Measurements from ENCODE around the gene ZBTB47. TPM values are rescaled to one million over a fixed set of nuclear protein-coding genes. Genes with fewer than 3 reads are reported as not detected.

Gene ZBTB47
- 1.2 TPM for polyA plus RNA-seq (2013, experiment 1 of 2)
- polyA plus RNA-seq (2013, experiment 2 of 2) = 1.2 TPM

DNA sequence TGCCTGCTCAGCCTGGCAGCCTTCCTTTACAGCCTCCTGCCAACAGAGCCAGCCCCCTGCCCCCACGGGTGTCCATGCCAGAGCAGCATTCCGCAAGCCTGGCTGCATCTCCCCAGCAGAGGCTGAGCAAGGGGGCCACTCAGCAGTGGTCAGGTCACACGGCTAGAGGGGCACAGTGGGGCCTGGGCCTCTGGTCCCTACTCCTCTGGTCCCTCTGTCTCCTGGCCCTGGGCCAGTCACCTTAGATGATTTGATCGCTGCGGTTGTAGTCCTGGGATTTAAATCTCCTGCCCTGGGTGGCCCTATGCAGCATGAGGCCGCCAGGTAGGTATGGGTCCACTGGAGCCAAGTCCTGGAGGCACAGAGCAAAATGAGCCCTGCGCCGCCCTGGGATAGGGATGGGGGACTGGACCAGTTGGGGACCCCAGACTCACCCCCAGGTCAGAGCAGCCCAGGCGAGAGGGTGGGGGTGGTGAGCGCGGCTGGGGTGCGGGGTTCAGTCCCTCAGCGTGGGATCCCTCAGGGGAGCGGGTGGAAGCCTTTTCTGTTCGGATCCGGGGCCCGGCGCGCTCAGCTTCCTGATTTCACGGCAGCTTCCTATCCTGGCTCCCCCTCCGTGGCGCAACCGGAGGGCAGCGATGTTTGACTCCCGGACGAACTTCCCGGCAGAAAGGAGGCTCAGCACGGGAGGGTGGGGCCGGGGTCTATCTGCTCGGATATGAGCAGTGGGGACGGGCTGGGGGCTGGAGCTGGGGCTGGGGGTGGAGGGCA, at the start of gene ZBTB47:
ZBTB47 (plus strand) TSS at position 138 of the 771 bp plus-strand sequence. CDS start 4,659 bp downstream, outside the sequence.
- peak; percentile 41 for DNase-seq
- peak within 1 kb of the TSS; percentile 71 for H3K18ac ChIP-seq (ENCODE audit: low read length)
- H3K27ac ChIP-seq (ENCODE audit: low read depth, low read length) = peak within 1 kb of the TSS; percentile 29
- H2BK15ac ChIP-seq (replicated peaks; ENCODE audit: low read depth) = no peak within 1 kb of the TSS
- peak within 1 kb of the TSS; percentile 96 for H3K4ac ChIP-seq (ENCODE audit: low read depth, low read length)
- H3K4me2 ChIP-seq (ENCODE audit: low read length) = peak within 1 kb of the TSS; percentile 57
- no peak within 1 kb of the TSS for H4K5ac ChIP-seq (ENCODE audit: low read length)
- no peaks in the 10 kb centered on the region for H3K79me2 ChIP-seq (ENCODE audit: control insufficient read depth, insufficient read depth, low read length)
- no peak within 1 kb of the TSS for H2BK120ac ChIP-seq (ENCODE audit: low read depth, low read length)
- H3K79me1 ChIP-seq (ENCODE audit: low read length) = peaks cover 2% of the 10 kb centered on the region
- H2AK5ac ChIP-seq (ENCODE audit: low read length) = no peak within 1 kb of the TSS
- peak within 1 kb of the TSS; percentile 61 for H3K23ac ChIP-seq (ENCODE audit: low read length)
- H3K4me1 ChIP-seq (ENCODE audit: control insufficient read depth, low read depth, low read length) = peaks cover 18% of the 10 kb centered on the region
- peak within 1 kb of the TSS; percentile 56 for H3K4me3 ChIP-seq (ENCODE audit: low read length)
- H2BK5ac ChIP-seq (ENCODE audit: low read length) = no peak within 1 kb of the TSS
- H3K56ac ChIP-seq (ENCODE audit: low read length) = peak within 1 kb of the TSS; percentile 92
- peak within 1 kb of the TSS; percentile 84 for H3K9ac ChIP-seq (ENCODE audit: low read length)
- peak within 1 kb of the TSS; percentile 29 for H4K8ac ChIP-seq (ENCODE audit: low read depth, low read length)
- no peaks in the 10 kb centered on the region for H3K36me3 ChIP-seq (ENCODE audit: control insufficient read depth, insufficient read depth, low read length)
- no CpG with 5 or more reads among the region's 31 CpGs for WGBS (ENCODE audit: extremely low coverage, insufficient coverage, low lambda C conversion rate)
- H3K27me3 ChIP-seq (ENCODE audit: insufficient read depth, low read length, poor library complexity) = no peaks in the 10 kb centered on the region

DNA sequence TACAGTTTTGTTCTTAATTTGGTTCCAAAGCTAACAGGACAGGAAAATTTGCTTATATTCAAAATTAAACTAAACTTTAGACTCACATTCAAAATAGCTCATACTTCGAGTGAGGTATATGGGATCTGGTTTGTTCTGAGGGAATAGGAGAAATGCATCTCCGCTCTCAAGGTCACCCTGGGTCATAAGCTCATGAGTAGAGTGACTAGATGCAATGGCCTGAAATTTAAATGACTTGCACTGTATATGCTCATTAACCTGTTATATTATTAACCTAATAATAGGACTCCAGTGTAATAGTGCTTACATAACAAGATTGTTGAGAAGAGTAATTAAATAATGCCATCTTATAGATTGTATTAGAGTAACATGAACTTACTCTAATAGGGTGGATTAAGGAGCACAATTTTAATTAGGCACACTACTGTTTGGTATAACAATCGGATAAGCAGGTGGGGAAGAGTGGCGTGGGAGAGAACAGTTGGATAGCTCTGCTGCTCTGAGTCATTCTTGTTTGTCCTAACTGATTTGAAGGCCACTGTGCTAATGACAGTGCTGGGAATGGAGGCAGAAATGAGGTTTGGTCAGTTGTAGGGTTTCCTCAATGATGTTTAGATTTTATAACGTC, 47.8 kb upstream of the ZBTB47 start:
- no peak overlapping the region for H2BK15ac ChIP-seq (replicated peaks; ENCODE audit: low read depth)
- no peak overlapping the region for H2BK120ac ChIP-seq (ENCODE audit: low read depth, low read length)
- no peaks in the 10 kb centered on the region for H3K27me3 ChIP-seq (ENCODE audit: insufficient read depth, low read length, poor library complexity)
- no CpG with 5 or more reads among the region's 5 CpGs for WGBS (ENCODE audit: extremely low coverage, insufficient coverage, low lambda C conversion rate)
- no peak overlapping the region for H3K18ac ChIP-seq (ENCODE audit: low read length)
- H3K56ac ChIP-seq (ENCODE audit: low read length) = no peak overlapping the region
- H3K23ac ChIP-seq (ENCODE audit: low read length) = no peak overlapping the region
- H2AK5ac ChIP-seq (ENCODE audit: low read length) = no peak overlapping the region
- H3K36me3 ChIP-seq (ENCODE audit: control insufficient read depth, insufficient read depth, low read length) = no peaks in the 10 kb centered on the region
- H3K4me1 ChIP-seq (ENCODE audit: control insufficient read depth, low read depth, low read length) = peaks cover 3% of the 10 kb centered on the region
- no peak overlapping the region for H3K4ac ChIP-seq (ENCODE audit: low read depth, low read length)
- no peak overlapping the region for H4K5ac ChIP-seq (ENCODE audit: low read length)
- H3K79me1 ChIP-seq (ENCODE audit: low read length) = peaks cover 4% of the 10 kb centered on the region
- H3K27ac ChIP-seq (ENCODE audit: low read depth, low read length) = no peak overlapping the region
- peaks cover 72% of the 10 kb centered on the region for H3K79me2 ChIP-seq (ENCODE audit: control insufficient read depth, insufficient read depth, low read length)
- no peak overlapping the region for H3K4me3 ChIP-seq (ENCODE audit: low read length)
- DNase-seq = no peak
- no peak overlapping the region for H4K8ac ChIP-seq (ENCODE audit: low read depth, low read length)
- no peak overlapping the region for H2BK5ac ChIP-seq (ENCODE audit: low read length)
- H3K9ac ChIP-seq (ENCODE audit: low read length) = no peak overlapping the region
- H3K4me2 ChIP-seq (ENCODE audit: low read length) = no peak overlapping the region

DNA sequence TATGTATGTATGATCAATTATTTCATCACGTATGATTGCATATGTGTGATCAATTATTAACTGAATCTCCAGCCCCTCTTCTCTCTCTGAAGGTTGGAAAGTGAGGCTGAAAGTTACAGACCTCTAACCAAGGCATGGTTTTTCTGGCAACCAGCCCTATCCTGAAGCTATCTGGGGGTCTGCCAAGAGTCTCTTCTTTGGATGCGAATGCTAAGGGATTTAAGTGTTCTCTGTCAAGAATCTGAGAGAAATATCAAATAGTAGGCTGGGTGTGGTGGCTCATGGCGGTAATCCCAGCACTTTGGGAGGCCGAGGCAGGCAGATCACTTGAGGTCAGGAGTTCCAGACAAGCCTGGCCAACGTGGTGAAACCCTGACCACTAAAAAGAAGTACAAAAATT, 44.9 kb upstream of the ZBTB47 start:
- Histone ChIP-seq H2BK120ac (ENCODE audit: low read depth, low read length) (no peak overlapping the region), H2BK5ac (ENCODE audit: low read length) (no peak overlapping the region), H3K4me1 (ENCODE audit: control insufficient read depth, low read depth, low read length) (no peaks in the 10 kb centered on the region), H3K27me3 (ENCODE audit: insufficient read depth, low read length, poor library complexity) (no peaks in the 10 kb centered on the region), H3K4me3 (ENCODE audit: low read length) (no peak overlapping the region), H3K27ac (ENCODE audit: low read depth, low read length) (no peak overlapping the region), H3K36me3 (ENCODE audit: control insufficient read depth, insufficient read depth, low read length) (no peaks in the 10 kb centered on the region), H3K4ac (ENCODE audit: low read depth, low read length) (no peak overlapping the region), H3K18ac (ENCODE audit: low read length) (no peak overlapping the region), H3K56ac (ENCODE audit: low read length) (no peak overlapping the region), H4K8ac (ENCODE audit: low read depth, low read length) (no peak overlapping the region), H2BK15ac (replicated peaks; ENCODE audit: low read depth) (no peak overlapping the region), H3K9ac (ENCODE audit: low read length) (no peak overlapping the region), H2AK5ac (ENCODE audit: low read length) (no peak overlapping the region), H3K23ac (ENCODE audit: low read length) (no peak overlapping the region), H3K79me1 (ENCODE audit: low read length) (peaks cover 4% of the 10 kb centered on the region), H3K79me2 (ENCODE audit: control insufficient read depth, insufficient read depth, low read length) (peaks cover 64% of the 10 kb centered on the region), H3K4me2 (ENCODE audit: low read length) (no peak overlapping the region), H4K5ac (ENCODE audit: low read length) (no peak overlapping the region)
- DNase-seq = no peak
- WGBS (ENCODE audit: extremely low coverage, insufficient coverage, low lambda C conversion rate) = no CpG with 5 or more reads among the region's 5 CpGs

DNA sequence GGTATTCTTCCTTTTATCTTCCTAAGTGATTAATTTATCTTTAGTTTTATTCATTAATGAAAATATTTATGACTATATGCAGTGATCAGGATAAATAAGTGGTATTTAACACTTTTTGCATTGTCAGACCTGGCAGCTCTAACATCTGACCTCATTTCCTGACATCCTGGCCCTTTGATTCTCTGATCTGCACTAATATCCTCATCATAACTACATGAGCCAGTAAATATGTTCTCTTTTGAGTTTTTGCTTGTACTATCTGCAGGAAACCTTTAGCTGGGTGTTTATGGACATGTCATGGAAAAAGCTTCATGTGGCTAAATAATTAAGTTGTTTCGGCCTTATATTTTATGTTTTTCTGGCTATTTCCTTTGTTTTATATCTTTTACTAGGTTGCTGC, 42.5 kb upstream of the ZBTB47 start:
- H2BK15ac ChIP-seq (replicated peaks; ENCODE audit: low read depth) = no peak overlapping the region
- H3K56ac ChIP-seq (ENCODE audit: low read length) = no peak overlapping the region
- H4K5ac ChIP-seq (ENCODE audit: low read length) = no peak overlapping the region
- H3K79me2 ChIP-seq (ENCODE audit: control insufficient read depth, insufficient read depth, low read length) = peaks cover 58% of the 10 kb centered on the region
- no peak overlapping the region for H3K4me2 ChIP-seq (ENCODE audit: low read length)
- no peak overlapping the region for H4K8ac ChIP-seq (ENCODE audit: low read depth, low read length)
- no peaks in the 10 kb centered on the region for H3K27me3 ChIP-seq (ENCODE audit: insufficient read depth, low read length, poor library complexity)
- no peak overlapping the region for H2BK120ac ChIP-seq (ENCODE audit: low read depth, low read length)
- no peak overlapping the region for H3K9ac ChIP-seq (ENCODE audit: low read length)
- H2BK5ac ChIP-seq (ENCODE audit: low read length) = no peak overlapping the region
- H3K4me1 ChIP-seq (ENCODE audit: control insufficient read depth, low read depth, low read length) = no peaks in the 10 kb centered on the region
- no peaks in the 10 kb centered on the region for H3K36me3 ChIP-seq (ENCODE audit: control insufficient read depth, insufficient read depth, low read length)
- no peak overlapping the region for H2AK5ac ChIP-seq (ENCODE audit: low read length)
- DNase-seq = peak; percentile 21
- no peak overlapping the region for H3K4ac ChIP-seq (ENCODE audit: low read depth, low read length)
- no peak overlapping the region for H3K27ac ChIP-seq (ENCODE audit: low read depth, low read length)
- WGBS (ENCODE audit: extremely low coverage, insufficient coverage, low lambda C conversion rate) = no CpG with 5 or more reads among the region's 1 CpG
- no peak overlapping the region for H3K4me3 ChIP-seq (ENCODE audit: low read length)
- H3K18ac ChIP-seq (ENCODE audit: low read length) = no peak overlapping the region
- peaks cover 6% of the 10 kb centered on the region for H3K79me1 ChIP-seq (ENCODE audit: low read length)
- no peak overlapping the region for H3K23ac ChIP-seq (ENCODE audit: low read length)

DNA sequence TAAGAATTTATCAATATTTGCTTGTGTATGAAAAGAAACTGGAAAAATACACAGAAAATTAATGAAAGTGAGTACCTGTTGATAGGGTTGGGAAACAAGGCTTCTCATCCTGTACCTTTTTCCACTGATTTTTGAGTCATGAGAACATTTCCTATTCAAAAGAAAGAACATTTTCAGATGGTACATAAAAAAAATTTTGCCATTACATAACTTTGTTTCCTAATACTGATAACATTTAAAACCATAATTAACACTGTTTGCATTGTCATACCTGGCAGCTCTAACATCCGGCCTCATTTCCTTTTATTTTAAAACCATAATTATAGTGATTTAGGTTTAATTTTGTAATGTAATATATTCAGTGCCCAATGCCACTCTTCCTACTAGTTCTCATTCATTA, 41.3 kb upstream of the ZBTB47 start:
- Histone ChIP-seq H3K4me2 (ENCODE audit: low read length) (no peak overlapping the region), H3K56ac (ENCODE audit: low read length) (no peak overlapping the region), H2BK120ac (ENCODE audit: low read depth, low read length) (no peak overlapping the region), H3K23ac (ENCODE audit: low read length) (no peak overlapping the region), H3K4me3 (ENCODE audit: low read length) (no peak overlapping the region), H3K9ac (ENCODE audit: low read length) (no peak overlapping the region), H3K79me2 (ENCODE audit: control insufficient read depth, insufficient read depth, low read length) (peaks cover 51% of the 10 kb centered on the region), H3K79me1 (ENCODE audit: low read length) (peaks cover 6% of the 10 kb centered on the region), H3K18ac (ENCODE audit: low read length) (no peak overlapping the region), H4K8ac (ENCODE audit: low read depth, low read length) (no peak overlapping the region), H2BK5ac (ENCODE audit: low read length) (no peak overlapping the region), H3K27ac (ENCODE audit: low read depth, low read length) (no peak overlapping the region), H3K4me1 (ENCODE audit: control insufficient read depth, low read depth, low read length) (no peaks in the 10 kb centered on the region), H2AK5ac (ENCODE audit: low read length) (no peak overlapping the region), H4K5ac (ENCODE audit: low read length) (no peak overlapping the region), H3K36me3 (ENCODE audit: control insufficient read depth, insufficient read depth, low read length) (no peaks in the 10 kb centered on the region), H3K27me3 (ENCODE audit: insufficient read depth, low read length, poor library complexity) (no peaks in the 10 kb centered on the region), H3K4ac (ENCODE audit: low read depth, low read length) (no peak overlapping the region), H2BK15ac (replicated peaks; ENCODE audit: low read depth) (no peak overlapping the region)
- WGBS (ENCODE audit: extremely low coverage, insufficient coverage, low lambda C conversion rate) = no CpG with 5 or more reads among the region's 1 CpG
- no peak for DNase-seq

Data from mesendoderm (in vitro differentiated cells).